NCI-H1092 (cell line): ENCODE data around the gene C19orf81.
"Not testable (repeated sequence)": the region's sequence is repeated elsewhere in the genome, so short reads cannot be mapped to it uniquely, and the experiment has no call there.

Source experiments
- DNase-seq: peaks from one replicate; lab custom pipeline; 2025; lab: John Stamatoyannopoulos, UW

Gene C19orf81

DNA sequence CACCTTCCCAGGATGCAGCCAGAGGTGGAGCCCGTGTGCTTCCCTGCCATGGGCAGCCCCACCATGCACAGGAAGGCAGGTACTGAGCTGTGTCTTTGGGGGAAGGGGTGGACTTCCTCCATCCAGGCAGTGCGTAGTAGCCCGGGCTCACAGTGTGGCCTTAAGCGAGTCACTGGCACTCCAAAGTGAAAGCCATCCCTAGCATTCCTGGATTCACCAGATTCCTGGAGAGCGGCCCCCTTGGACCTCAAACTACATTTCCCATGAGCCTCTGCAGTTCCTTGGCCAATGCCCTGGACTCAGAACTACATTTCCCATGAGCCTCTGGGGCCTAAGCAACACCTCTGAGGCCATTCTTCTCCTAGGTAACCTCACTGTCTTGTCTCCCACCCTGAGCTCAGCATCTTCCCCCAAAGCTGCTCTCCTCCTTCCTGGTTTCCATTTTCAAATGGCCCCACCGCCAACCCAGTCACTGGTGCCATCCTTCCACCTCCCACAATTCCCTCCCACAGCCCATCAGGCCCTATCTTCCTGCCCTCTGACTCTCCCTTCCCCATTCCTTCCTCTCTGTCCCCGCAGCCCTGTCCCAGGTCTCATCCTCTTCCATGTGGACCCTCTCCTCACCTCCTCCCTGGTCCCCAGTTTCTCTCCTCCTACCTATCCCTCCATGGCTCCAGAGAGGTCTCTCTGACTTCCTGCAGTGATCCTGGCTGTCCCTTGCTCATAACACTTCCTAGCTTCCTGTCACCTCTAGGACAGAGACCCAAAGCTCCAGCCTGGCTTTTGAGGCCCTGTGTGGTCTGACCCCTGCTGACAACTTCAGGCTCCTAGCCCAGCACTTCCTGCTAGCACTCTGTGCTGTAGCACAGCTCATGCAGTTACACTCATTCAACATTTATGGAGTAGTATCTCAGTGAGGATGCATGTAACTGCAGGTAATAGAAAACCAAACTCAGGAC lies at the start of gene C19orf81:
C19orf81 (plus strand) TSS at position 13 of the 959 bp plus-strand sequence; CDS start at position 13, 0 bp downstream.
- no peak for DNase-seq

DNA sequence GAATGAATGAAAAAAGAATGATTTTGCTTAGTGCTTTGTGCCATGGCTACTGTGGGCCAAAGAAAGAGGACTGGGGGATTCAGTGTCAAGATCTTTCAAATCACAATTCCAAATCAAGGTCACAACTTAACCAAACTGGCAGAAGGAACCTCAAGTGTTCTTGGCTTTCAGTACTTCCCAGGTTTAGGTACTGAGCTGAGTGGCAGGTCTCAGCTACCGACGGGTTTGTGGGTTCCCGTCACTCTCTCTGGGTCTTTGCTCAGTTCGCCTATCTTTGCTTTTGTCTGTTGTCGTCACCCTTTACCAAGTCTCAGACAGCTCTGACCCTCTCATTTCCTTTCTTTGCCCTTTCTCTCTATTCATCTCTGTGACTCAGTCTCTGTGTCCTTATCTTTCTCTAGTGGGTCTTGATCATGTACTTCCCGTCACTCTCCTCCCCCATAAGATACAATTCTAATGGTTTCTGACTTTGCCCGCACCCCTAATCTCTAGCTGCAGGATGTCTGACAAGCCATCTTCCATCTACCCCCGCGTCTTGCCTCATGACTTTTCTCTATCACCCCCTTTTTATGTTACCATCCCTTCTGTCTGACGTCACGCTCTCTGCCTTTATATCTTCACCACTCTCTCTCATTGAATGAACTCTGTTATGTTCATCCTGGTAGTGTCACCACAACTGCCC lies 47.7 kb upstream of the C19orf81 start:
- no peak for DNase-seq

DNA sequence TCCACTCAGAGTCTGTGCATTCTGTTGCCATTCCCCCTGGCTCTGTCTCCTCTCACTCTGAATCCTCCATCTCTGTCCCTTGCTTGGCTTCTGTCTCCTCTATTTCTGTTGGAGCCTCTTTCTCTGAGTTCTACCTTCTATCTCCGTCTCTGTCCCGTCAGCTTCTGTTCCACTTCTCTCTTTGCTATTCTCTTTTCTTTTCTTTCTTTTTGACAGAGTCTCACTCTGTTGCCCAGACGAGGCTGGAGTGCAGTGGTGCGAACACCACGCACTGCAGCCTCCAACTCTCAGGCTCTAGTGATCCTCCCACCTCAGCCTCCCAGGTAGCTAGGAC lies 47.2 kb upstream of the C19orf81 start:
- no peak for DNase-seq

DNA sequence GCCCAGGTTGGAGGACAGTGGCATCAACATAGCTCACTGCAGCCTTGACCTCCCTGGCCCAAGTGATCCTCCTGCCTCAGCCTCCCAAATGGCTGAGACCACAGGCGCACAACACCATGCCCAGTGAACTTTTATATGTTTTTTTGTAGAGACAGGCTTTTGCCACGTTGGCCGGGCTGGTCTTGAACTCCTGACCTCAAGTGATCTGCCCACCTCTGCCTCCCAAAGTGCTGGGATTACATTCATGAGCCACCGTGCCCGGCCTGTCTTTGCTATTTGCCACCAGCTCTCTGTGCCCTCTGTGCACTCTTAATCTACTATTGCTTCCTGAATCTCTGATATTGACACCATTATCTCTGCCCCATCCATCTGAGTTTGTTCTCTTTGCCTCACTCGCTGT lies 46.7 kb upstream of the C19orf81 start:
- DNase-seq: no peak

DNA sequence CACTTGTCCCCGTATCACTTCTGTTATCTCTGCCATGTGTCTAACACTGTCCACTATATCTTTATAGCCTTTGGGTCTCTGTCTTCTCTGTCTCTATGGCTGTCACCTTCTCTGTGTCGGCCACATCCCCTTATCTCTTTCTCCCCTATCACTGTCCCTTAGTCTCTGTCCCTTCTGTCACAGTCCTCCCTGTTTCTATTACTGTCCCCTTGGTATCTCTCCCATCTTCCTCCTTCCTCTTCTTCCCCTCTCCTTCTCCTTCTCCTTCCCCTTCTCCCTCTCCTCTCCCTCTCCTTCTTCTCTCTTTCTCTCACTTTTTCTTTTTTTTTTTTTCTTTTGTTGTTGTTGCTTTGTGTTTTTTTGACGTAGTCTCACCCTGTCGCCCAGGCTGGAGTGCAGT lies 46.3 kb upstream of the C19orf81 start:
- DNase-seq: no peak

DNA sequence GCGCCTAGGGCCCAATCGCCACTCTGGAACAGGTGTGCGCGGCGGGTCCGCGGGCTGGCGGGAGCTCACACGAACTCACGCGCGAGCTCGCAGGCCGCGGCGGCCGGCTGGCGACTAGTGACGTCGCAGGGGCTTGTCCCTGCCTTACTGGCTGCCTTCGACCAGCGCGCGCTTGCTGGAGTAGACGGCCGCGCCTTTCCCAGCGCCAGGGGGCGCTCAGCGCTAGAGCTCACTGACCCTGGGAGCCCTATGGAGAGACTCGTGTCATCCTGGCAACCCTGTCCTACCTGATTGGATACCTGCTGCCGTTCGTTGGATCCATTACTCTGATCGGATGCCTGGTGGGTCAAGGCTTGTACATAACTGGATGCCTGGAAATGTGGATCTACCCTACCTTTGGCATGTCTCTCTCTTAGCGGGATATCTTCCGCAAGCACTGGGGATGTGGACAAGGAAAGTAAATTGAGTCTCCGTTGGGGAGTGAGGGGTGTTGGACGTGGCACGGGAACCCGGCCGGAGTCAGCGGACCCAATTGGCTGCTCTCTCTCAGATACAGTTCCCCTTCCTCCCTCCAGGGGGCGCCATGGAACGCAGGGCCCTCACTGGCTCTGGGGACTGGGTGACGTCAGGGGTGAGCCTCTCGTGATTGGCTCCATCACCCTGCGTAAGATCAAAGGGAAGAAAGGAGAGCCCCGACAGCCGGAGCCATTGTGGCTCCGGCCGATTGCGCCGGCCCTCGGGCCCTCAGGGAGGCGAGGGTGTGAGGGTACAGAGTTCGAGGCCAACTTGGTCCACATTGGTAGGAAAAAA lies 44.8 kb upstream of the C19orf81 start:
- DNase-seq: not testable (repeated sequence)

DNA sequence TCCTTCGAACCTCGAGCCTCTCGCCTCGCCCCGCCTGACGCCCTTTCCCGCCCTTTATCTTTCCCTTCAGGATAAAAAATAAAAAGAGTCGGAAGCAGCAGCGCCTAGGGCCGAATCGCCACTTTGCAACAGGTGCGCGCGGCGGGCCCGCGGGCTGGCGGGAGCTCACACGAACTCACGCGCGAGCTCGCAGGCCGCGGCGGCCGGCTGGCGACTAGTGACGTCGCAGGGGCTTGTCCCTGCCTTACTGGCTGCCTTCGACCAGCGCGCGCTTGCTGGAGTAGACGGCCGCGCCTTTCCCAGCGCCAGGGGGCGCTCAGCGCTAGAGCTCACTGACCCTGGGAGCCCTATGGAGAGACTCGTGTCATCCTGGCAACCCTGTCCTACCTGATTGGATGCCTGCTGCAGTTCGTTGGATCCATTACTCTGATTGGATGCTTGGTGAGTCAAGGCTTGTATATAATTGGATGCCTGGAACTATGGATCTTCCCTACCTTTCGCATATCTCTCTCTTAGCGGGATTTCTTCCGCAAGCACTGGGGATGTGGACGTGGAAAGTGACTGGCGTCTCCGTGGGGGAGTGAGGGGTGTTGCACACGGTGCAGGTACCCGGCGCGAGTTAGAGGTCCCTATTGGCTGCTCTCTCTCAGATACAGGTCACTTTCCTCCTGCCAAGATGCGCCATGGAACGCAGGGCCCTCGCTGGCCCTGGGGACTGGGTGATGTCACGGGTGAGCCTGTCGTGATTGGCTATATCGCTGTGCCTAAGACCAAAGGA lies 43.0 kb upstream of the C19orf81 start:
- not testable (repeated sequence) for DNase-seq

DNA sequence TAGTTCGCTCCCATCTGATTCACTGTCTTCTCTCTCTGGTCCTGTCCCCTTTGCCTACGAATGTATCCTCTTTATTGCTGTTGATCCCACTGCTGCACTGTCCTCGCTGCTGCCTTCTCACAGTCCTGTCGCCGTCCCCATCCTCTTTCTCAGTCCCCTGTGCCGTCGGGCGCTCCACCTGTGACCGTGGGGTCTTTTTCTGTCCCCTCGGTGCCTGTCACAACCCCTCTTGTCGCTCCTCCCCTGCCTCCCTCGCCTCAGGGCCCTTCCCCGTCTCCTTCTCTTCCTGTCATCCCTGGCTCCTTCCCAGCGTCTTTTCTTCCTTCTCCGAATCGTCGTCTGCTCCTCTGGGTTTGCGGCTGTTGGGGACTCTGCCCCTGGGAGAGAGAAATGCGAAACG lies 41.9 kb upstream of the C19orf81 start:
- DNase-seq: no peak

DNA sequence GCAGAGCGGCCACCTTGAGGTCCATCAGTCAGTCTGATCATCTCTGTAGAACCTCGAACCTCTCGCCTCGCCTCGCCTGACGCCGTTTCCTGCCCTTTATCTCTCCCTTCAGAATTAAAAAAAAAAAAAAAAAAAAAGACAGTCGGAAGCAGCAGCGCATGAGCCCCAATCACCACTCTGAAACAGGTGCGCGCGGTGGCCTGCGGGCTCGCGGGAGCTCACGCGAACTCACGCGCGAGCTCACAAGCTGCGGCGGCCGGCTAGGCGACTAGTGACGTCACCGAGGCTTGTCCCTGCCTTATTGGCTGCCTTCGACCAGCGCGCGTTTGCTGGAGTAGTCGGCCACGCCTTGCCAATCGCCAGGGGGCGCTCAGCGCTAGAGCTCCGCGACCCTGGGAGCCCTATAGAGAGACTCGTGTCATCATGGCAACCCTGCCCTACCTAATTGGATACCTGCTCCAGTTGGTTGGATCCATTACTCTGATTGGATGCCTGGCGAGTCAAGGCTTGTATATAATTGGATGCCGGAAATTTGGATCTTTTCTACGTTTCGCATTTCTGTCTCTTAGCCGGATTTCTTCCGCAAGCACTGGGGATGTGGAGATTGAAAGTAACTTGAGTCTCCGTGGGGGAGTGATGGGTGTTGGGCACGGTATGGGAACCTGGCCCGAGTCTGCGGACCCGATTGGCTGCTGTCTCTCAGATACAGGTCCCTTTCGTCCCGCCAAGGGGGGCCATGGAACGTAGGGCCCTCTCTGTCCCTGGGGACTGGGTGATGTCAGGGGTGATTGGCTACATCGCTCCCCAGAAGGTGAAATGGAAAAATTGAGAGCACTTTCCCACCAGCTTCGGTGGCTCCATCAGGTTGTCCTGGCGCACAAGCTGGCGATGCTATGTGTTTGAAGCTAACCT lies 41.1 kb upstream of the C19orf81 start:
- no peak for DNase-seq

DNA sequence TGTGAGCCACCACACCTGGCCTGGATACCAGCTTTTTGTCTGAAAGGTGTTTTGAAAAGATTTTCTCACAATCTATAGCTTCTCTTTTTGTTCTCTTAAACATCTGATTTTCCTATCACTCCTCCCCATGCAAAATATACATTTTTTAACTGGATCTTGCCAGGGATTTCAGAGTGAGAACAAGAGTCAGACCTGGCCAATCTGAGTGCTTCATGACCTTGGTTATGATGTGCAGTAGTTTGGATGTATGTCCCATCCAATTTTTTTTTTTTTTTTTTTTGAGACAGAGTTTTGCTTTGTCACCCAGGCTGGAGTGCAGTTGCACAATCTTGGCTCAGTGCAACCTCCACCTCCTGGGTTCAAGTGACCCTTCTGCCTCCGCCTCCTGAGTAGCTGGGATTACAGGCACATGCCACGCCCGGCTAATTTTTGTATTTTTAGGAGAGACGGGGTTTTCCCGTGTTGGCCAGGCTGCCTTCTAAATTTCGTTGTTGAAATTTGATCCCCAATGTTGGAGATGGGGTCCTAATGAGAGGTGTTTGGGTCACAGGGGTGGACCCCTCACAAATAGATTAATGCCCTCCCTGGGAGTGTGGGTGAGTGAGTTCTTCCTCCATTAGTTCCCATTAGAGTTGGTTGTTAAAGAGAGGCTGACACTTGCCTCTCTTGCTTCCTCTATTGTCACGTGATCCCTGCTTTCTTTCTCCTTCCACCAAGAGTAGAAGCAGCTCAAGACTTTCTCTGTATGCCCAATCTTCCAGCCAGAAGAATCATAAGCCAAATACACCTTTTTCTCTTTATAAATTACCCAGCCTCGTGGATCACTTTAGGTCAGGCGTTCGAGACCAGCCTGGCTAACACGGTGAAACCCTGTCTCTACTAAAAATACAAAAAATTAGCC lies 36.5 kb upstream of the C19orf81 start:
- DNase-seq: not testable (repeated sequence)

DNA sequence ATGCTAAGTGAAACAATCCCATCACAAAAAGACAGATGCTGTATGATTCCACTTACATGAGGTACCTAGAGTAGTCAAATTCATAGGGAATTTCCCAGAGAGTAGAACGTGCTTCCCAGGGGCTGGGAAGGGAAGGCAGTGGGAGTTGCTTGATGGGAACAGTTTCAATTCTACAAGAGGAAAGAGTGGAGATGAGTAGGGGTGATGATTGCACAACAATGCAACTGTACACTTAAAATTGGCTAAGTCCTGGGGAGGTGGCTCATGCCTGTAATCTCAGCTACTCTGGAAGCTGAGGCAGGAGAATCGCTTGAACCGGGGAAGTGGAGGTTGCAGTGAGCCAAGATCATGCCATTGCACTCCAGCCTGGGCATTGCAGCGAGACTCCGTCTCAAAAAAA lies 30.9 kb upstream of the C19orf81 start:
- DNase-seq: not testable (repeated sequence)

DNA sequence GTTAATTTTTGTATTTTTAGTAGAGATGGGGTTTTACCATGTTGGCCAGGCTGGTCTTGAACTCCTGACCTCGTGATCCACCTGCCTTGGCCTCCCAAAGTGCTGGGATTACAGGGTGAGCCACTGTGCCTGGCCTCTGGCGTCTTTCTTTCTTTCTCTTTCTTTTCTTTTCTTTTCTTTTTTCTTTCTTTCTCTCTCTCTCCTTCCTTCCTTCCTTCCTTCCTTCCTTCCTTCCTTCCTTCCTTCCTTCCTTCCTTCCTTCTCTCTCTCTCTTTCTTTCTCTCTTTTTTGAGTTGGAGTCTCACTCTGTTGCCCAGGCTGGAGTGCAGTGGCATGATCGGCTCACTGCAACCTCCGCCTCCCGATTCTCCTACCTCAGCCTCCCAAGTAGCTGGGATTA lies 30.1 kb upstream of the C19orf81 start:
- DNase-seq: not testable (repeated sequence)

DNA sequence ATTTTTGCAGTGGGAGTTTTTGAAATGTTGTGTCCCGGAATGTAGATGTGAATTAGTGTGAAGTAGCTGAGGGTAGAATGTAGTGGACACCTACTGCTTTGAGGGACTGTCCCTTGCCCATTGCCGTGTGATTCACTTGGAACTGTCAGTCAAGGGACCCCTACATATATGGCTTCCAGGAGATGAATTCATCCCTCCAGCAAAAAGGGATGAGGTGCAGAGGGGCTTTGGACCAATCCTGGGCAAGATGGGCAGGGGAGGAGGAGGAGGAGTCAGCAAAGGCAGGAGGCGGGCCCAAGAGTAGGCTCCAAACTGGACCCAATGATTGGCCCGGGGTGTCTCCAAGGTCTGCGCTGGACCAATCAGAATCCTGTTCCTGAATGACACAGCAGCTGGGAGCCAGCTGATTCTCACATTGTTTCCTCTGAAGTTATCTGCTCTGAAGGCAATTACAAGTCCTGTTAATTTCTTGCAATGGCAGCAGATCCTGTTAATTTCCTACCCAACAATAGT lies 28.8 kb upstream of the C19orf81 start:
- DNase-seq: not testable (repeated sequence)

DNA sequence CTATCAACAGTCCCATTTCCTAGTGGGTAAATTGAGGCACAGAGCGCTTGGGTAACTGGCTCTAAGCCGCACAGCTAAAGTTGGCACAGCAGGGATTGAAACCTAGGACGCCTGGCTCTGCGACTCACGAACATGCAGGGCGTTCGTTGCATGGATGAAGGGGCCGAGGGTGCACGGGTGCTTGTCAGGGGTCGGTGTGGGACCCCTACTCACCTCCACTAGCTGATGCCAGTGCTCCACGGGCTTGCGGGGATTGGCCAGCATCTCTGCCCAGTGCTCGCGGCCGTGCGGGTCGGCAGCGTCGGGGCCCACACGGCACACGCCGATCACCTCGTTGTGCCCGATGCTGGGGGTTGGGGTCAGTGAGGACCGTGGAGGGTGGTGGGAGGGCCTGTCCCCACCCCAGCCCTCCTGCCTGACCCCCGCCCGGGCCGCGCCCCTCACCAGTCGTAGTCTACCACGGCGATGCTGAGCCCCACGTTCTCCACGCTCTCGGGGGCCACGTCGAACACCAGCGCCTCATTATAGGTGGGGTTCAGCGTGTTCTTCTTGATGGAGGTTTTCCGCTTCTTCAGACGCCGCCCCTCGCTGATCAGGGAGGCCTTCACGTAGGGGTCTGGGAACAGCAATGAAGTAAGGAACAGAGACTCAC lies 24.2 kb upstream of the C19orf81 start:
- no peak for DNase-seq

DNA sequence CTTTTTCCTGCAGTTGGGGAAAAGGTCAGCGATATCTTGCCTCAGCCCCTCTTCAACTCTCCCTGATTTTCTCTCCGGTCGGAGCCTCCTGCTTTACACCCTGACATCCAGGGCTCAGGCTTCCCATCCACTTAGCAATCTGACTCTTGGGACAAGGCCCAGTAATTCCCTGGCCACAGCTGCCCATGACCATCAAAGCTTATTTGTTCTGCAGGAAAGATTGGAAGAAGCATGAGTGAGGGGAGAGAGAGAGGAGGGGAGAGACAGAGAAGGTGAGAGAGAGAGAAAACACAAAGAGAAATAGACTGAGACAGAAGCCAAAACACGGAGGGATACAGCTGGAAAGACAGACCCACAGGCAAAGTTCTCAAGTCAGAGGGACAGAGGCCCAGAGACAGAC lies 23.2 kb upstream of the C19orf81 start:
- DNase-seq: no peak

DNA sequence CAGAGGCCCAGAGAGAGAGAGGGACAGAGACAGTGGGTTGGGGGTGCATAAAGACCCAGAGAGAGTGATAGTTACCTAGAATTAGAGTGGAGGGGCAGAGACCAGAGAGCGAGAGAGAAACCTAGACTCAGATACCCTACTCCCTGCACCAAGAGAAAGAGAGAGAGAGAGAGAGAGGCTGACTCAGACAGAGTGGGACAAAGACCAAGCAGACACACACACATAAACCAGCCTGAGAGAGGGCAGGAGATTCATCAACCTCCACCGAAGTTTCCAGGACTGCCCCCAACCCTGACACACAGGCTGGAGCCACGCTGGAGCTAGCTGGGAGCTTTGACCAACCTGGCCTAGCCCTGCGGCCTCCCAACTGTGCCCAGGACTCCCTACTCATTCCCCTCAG lies 22.4 kb upstream of the C19orf81 start:
- no peak for DNase-seq

DNA sequence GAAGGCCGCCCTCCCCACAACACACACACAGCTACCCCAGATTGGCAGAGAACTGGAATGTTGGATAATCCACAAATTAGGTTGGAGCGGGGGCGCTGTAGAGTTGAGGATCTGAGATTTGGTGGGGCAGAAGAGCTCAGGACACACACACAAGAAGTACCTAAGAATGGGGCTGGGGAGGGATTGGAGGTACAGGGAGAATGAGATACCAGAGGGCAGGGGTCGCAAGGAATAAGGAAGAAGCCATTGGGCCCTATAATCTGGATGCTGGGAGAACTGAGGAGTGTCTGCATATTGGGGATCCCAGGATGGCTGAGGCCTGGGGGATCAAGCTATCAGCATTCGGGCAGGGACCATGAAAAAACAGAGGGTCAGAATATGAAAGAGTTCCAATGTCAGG lies 21.1 kb upstream of the C19orf81 start:
- DNase-seq: no peak

DNA sequence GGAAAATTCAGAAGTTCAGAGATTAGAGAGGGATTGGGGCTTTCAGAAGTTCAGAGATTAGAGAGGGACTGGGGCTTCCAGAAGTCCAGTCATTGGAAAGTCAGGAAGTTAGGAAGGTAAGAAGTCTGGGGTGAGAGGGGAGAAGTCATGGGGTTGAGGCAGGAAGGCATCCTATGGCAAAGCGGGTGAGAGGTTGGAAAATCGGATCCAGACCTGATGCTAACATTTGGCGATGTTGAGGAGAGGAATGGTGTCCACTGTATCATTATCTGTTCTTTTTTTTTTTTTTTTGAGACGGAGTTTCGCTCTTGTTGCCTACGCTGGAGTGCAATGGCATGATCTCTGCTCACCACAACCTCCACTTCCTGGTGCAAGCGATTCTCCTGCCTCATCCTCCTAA lies 20.7 kb upstream of the C19orf81 start:
- no peak for DNase-seq

DNA sequence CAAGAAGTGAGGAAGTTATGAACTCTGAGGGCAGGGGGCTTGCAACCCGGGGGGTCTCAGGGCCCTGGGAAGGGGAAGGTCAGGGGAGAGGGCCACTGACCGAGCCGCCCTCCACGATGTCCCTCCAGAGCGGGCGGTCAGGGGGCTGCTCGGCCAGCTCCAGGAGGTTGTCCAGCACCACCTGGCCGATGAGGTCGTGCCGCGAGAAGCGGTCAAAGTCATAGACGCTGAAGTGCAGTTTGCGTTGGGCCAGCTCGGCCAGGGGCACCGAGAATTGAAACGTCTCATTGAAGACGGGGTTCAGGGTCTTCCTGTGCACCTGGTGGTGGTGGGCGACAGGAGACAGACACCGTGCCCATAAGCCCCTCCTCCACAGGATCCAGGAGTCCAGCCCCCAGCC lies 20.1 kb upstream of the C19orf81 start:
- DNase-seq: no peak
